NCI-H1092 (cell line): Measurements from ENCODE around the gene TRMT11.
A peak's percentile ranks its signal among the peaks of the same experiment; 100 is the strongest.
"Not testable (repeated sequence)": the region's sequence is repeated elsewhere in the genome, so short reads cannot be mapped to it uniquely, and the experiment has no call there.

Source experiments
- DNase-seq: peaks from one replicate; lab custom pipeline; 2025; lab: John Stamatoyannopoulos, UW

TRMT11 gene

GRCh38 chr6:125994670-125995488 lies 8.5 kb downstream of the TRMT11 start:
- no peak for DNase-seq

- peak; percentile 31 for DNase-seq
Measured at GRCh38 chr6:125995972-125996580, 9.7 kb downstream of the TRMT11 start.

GRCh38 chr6:126002755-126003679 lies 16.7 kb downstream of the TRMT11 start:
- DNase-seq: no peak

DNA sequence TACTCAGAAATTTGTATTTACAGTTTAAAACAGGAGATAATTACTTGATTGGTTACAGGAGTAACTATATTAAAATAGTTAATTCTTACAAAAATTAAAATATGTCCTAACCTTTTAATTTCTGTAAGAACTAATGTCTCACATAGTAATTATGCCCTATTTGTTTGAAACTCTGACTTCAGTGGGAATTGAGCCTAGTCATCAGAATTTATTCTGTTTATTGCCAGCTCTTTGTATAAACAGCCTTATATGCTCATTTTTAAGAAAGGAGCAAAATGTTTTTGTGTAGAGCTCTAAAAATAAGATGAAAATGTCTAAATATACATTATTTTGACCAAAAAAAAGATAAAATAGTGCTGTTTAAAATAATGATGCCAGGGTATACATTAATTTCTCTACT lies 21.5 kb downstream of the TRMT11 start:
- no peak for DNase-seq

- DNase-seq: no peak
Measured at GRCh38 chr6:126010040-126010439, 23.7 kb downstream of the TRMT11 start.

- no peak for DNase-seq
Measured at GRCh38 chr6:126015863-126016262, 29.5 kb downstream of the TRMT11 start.

DNA sequence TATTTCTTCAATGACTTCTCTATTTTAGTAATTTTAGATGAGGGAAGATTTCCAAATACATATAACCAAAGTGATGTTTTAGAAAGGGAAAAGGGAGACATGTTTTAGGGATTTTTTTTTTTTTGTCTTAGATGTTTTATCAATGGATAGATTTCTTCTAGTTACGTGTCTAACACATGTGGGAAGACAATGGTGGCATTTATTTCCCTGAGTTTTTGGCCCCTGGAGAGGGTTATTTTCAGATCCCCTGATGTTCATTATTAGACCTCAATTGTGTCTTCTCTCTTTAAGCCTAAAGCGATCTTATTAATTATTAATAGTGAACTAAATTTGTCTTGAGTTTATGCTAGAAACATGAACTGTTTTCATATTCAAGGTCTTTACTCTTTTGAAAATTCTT lies 30.3 kb downstream of the TRMT11 start:
- no peak for DNase-seq

DNA sequence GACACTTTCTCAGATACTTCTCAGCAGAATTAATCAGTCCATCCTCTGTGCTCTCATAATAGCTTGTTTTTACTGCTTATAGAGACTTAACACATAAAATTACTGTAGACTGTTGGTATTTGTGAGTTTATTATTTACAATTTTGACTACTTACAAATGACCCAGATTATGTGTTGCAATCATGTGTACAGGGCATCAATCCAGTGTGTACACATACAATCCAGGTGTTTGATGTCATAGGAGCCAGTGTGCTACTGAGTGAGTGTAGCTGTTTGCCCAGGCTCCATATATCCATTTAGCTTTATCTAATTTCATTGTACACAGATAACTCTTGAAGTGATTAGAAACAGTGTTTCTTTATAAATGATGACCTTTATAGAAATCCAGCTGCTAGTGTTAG lies 31.3 kb downstream of the TRMT11 start:
- DNase-seq: no peak

DNA sequence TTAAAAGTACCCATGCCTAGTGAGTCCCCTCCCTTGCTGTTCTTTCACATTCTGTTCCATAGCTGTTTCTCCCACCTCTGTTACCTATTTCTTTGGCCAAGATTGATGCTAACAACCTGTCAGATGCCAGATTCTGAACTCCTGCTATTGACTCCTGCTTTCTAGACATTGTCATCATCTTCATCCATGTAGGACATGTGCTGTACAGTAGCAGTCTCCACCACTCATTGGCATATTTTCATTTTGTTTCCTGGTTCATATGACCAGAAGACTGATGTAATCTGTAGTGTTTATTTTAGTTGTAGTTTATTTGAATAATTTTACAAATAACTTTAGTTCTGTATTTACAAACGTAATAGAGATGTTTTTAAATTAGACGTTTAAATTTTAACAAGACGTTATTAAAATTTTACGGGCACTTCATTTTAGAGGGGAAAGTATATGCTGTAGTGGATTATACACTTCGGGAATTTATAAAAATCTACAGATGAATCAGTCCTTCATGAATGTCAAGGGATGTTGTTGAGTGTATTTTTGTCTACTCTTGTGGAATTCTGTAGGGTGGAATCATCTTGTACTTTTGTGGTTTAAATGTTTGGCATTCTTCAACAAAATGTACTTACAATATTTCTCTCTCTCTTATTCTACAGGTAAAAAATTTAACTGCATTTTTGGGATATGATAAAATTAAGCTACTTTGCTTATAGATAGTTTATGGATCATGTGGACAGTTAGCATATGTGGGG lies 34.1 kb downstream of the TRMT11 start:
- no peak for DNase-seq

- not testable (repeated sequence) for DNase-seq
Measured at GRCh38 chr6:126023474-126023873, 37.1 kb downstream of the TRMT11 start.

- no peak for DNase-seq
Measured at GRCh38 chr6:126026001-126026400, 39.7 kb downstream of the TRMT11 start.

DNA sequence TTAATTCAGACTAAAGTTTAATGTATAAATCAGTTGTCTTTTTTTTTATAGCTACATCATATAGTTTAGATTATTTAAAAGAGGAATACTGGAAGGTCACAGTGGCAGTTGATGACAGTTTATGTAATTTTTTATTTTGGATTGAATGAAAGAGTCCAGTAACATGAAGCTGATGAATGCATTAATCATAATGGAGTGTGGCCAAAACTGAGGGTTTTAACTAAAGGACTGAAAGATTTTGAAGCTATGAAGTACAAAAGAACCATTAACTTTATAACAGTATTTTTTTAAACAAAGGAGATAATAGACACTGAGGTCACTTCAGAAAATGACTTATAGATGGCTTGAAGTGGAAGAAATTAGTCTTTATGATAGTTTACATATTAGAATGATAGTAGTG lies 41.3 kb downstream of the TRMT11 start:
- DNase-seq: no peak

GRCh38 chr6:126030045-126030444 lies 43.7 kb downstream of the TRMT11 start:
- DNase-seq: no peak

- DNase-seq: no peak
Measured at GRCh38 chr6:126033696-126034095, 47.4 kb downstream of the TRMT11 start.

DNA sequence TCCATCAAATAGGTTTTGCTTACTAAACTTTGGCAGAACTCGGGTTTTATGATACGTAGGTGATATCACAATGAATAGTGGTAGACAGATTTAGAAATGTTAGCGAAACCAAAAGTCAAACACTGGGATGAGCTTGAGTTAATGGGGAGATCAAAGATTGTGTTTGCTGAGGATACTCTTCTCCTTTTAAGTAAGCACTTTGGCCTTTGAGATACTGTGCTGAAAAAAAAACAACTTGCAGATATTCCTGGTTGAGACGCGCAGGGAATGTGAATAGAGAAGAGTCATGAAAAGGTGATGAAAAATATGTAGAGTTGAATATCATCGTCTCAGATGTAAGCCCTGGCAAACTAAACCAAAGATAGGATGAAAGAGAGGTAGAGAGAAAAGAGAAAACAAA lies 48.3 kb downstream of the TRMT11 start:
- no peak for DNase-seq

DNA sequence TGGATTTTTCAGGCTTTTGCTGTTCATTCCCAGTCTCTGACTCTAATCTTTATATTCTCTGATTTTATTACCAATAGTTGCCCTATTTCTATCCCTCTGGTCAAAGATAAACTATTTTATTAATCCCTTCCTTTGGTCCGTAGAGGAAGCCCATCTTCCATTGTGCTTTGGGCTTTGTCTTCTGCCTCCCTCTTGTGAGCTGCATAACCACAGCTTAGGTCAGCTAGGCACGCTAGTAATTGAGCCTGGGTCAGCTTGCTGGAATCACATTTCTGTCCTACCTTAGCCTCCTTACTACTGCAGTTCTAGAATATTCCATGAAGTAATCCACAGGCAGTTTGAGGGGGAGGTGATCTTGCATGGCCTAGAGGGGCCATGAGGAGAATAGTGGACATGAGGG lies 49.4 kb downstream of the TRMT11 start:
- no peak for DNase-seq

DNA sequence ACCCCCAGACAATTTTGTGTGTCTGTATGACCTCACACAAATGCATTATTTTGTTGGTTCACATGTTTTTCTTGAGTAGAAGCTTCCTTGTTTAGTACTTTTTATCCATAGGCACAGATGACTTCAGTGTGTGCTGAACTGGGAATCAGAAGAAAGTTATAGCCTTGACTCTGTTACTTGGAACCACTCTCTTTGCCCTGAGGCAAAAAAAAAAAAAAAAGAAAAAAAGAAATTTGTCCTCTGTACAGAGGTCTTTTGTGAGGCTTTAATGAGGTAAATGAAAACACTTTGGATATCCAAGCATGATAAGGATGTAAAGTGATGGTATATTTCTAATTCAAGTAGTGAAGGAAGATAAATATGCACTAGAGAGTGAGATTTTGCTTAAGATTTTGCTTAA lies 51.9 kb downstream of the TRMT11 start:
- DNase-seq: no peak

DNA sequence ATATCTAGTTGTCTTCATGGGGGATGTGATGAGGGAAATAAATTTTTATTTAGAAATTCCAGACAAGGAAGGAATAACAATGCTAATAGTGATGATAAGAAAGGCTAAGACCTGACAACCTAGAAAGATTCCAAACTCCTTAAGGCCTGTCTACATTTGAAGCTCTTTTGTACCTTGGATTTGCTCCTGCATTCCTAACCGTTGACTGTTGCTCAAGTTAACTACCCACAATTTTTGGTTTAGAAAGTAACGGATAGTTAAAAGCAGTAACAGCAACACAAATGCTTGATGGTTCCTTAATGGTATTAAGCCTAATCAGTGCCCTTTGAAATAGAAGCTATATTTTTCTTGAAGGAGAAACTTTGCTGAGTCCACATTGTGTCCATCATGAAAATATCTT lies 52.9 kb downstream of the TRMT11 start:
- no peak for DNase-seq

GRCh38 chr6:126040394-126040793 lies 54.1 kb downstream of the TRMT11 start:
- DNase-seq: no peak

- DNase-seq: no peak
Measured at GRCh38 chr6:126040826-126041225, 54.5 kb downstream of the TRMT11 start.

GRCh38 chr6:126041516-126041915 lies 55.2 kb downstream of the TRMT11 start:
- no peak for DNase-seq

DNA sequence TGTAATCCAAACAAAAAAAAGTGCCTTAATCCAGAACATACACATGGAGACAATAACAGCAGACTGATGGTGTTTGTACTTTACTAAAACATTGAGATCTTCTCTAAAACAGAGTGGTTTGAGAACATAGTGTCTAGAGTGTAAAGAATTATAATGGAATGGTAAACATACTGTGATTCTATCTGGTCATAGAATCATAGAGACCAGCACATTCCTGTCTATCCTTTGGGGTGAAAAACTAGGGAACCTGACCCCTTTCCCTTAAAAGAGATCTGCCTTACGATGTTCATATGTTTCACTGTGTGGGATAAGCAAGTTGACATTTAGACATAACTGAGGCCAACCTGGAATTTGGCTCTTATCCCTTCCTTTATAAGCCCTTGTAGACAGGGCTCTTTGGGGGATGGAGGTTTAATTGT lies 55.7 kb downstream of the TRMT11 start:
- no peak for DNase-seq
